Epithelial cell of esophagus (primary cell): ENCODE data around the gene PTGER3.
"Not testable (repeated sequence)": the region's sequence is repeated elsewhere in the genome, so short reads cannot be mapped to it uniquely, and the experiment has no call there.

Experiments used
- DNase-seq: peaks from one replicate; pipeline ENCODE4 v3.0.0; 2010; ENCODE audit warnings: low read depth
- H3K4me3 ChIP-seq: 2 replicates; pipeline ENCODE4 v1.5.1; 2011; ENCODE audit warnings: mild to moderate bottlenecking, low read length, control low read depth
- CTCF ChIP-seq: IDR thresholded peaks from 2 replicates; pipeline ENCODE4 v1.5.1; 2011; ENCODE audit warnings: low read depth, mild to moderate bottlenecking, low read length, control low read depth, inconsistent platforms; ENCODE audit not compliant: insufficient read depth; ENCODE audit errors: missing control alignments

The PTGER3 gene

DNA sequence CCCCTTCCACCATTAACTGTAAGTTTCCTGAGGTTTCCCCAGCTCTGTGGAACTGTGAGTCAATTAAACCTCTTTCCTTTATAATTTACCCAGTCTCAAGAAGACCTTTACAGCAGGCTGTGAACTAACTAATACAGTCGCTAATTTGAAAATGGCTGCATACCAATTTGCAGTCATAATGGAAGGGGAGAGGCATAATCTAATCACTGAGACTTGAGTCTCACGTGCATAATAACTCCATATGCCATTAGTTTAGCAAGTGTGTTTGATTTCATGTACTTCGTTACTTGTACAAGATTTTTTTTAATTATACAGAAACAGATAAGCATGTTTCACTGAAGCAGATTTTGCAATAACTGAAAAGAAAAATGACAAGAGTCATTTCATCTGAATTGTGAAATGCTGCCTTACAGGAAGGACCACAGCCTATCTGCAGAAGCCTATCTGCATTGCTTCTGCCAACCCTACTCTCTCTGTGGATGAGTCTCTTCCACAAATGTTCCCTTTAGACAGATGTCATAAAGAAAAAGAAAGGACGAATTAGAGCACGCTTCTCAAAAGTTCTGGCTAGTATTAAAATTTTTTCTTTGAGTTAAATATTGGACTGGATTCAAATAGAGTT, 99.1 kb downstream of the PTGER3 start:
- no peak for DNase-seq
- no peak overlapping the region for H3K4me3 ChIP-seq
- no peak for TF ChIP-seq CTCF

GRCh38 chr1:70947835-70948234, 99.8 kb downstream of the PTGER3 start:
- no peak for DNase-seq
- no peak for TF ChIP-seq CTCF
- no peak overlapping the region for H3K4me3 ChIP-seq

- no peak for TF ChIP-seq CTCF
- H3K4me3 ChIP-seq: no peak overlapping the region
- DNase-seq: no peak
Observed at GRCh38 chr1:70945676-70946075, 101.9 kb downstream of the PTGER3 start.

GRCh38 chr1:70945251-70945650, 102.4 kb downstream of the PTGER3 start:
- H3K4me3 ChIP-seq: no peak overlapping the region
- no peak for TF ChIP-seq CTCF
- DNase-seq: no peak

DNA sequence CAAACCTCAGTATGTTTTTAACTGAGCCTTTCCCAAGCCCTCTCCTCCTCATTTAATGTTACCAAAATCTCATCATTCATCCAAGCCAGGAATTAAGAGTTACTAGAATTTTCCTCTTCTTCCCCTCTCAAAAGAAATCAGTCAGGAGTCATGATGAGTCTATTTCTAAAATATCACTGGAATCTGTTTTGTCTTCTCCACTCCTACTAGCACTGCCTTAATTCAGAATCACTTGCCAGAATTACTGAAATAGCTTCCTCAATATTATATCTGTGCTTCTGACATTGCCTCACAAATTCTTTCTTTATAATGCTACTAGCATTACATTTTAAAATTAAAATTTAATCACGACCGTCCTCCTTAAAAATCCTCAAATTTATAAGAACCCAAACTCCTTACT, 106.1 kb downstream of the PTGER3 start:
- TF ChIP-seq CTCF: no peak
- no peak for DNase-seq
- no peak overlapping the region for H3K4me3 ChIP-seq

GRCh38 chr1:70940398-70940797, 107.2 kb downstream of the PTGER3 start:
- H3K4me3 ChIP-seq, DNase-seq: not testable (repeated sequence)

GRCh38 chr1:70934194-70934961, 113.2 kb downstream of the PTGER3 start:
- no peak overlapping the region for H3K4me3 ChIP-seq
- DNase-seq: no peak
- no peak for TF ChIP-seq CTCF
